ENCODE measurements around the gene ZBTB40. TPM values are rescaled to one million over a fixed set of nuclear protein-coding genes. Genes with fewer than 3 reads are reported as not detected.

ZBTB40 gene
- total RNA-seq, 6 experiments from 2014 or later = 6.2 to 7.6 (median 7.0) TPM

DNA sequence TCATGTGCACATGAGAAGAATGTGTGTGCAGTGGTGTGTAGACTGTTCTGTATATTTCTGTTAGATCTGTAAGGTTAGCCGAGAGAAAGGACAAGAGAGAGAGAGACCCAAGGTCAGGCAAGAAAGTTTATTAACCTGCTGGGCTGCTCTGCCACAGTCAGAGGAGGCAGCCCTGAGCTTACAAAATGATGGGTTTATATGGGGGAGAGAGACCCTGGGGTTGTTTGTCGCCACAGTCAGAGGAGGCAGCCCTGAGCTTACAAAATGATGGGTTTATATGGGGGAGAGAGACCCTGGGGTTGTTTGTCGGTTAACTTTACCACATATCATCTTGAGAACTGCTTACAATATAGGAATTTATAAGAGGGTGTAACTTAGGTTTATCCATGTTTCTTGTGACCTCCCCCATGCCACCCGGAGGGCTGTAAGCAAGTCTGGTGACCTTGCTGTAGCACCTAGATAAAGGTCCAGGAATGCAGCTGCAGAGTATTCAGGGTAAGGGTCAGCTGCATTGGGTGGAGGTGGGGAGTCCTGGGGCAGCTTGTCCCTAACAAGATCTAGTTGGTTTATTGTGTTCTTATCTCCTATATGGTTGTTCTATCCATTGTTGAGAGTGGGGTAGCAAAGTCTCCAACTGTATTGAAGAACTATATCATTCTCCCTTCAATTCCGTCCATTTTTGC, 9.3 kb upstream of the ZBTB40 start:
- DNase-seq (no peak), ATAC-seq (no peak)
- TF ChIP-seq, protein P1, sequence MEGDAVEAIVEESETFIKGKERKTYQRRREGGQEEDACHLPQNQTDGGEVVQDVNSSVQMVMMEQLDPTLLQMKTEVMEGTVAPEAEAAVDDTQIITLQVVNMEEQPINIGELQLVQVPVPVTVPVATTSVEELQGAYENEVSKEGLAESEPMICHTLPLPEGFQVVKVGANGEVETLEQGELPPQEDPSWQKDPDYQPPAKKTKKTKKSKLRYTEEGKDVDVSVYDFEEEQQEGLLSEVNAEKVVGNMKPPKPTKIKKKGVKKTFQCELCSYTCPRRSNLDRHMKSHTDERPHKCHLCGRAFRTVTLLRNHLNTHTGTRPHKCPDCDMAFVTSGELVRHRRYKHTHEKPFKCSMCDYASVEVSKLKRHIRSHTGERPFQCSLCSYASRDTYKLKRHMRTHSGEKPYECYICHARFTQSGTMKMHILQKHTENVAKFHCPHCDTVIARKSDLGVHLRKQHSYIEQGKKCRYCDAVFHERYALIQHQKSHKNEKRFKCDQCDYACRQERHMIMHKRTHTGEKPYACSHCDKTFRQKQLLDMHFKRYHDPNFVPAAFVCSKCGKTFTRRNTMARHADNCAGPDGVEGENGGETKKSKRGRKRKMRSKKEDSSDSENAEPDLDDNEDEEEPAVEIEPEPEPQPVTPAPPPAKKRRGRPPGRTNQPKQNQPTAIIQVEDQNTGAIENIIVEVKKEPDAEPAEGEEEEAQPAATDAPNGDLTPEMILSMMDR (IDR thresholded peaks at IDR 0.05) = no peak
- no peak for TF ChIP-seq POLR2A (IDR thresholded peaks at IDR 0.05)
- WGBS (ENCODE audit: insufficient coverage, low coverage, low lambda C conversion rate, missing lambda C conversion rate) = 36% methylated on average over 5 of the region's 5 CpGs
- Histone ChIP-seq H3K4me1 (no peaks in the 10 kb centered on the region), H3K9me3 (peaks cover 0 to 6% (median 0%) of the 10 kb centered on the region in 4 donors), H3K27me3 (no peaks in the 10 kb centered on the region), H3K36me3 (no peaks in the 10 kb centered on the region), H3K27ac (no peak overlapping the region), H3K4me3 (no peak overlapping the region)
- intact Hi-C loops (cut with DNase I) = no loop called here

- ATAC-seq (no peak), DNase-seq (no peak)
- 57% methylated on average over 4 of the region's 4 CpGs for WGBS (ENCODE audit: insufficient coverage, low coverage, low lambda C conversion rate, missing lambda C conversion rate)
- H3K27me3 ChIP-seq = no peaks in the 10 kb centered on the region
- intact Hi-C loops (cut with DNase I) = no loop called here
- no peak overlapping the region for H3K4me3 ChIP-seq
- TF ChIP-seq POLR2A (IDR thresholded peaks at IDR 0.05) = no peak
- TF ChIP-seq, protein P1 (IDR thresholded peaks at IDR 0.05) = no peak
- no peaks in the 10 kb centered on the region for H3K36me3 ChIP-seq
- H3K9me3 ChIP-seq = peaks cover 0 to 6% (median 0%) of the 10 kb centered on the region in 4 donors
- H3K27ac ChIP-seq = no peak overlapping the region
- H3K4me1 ChIP-seq = no peaks in the 10 kb centered on the region
Observed at GRCh38 chr1:22443332-22443731, 8.3 kb upstream of the ZBTB40 start.

DNA sequence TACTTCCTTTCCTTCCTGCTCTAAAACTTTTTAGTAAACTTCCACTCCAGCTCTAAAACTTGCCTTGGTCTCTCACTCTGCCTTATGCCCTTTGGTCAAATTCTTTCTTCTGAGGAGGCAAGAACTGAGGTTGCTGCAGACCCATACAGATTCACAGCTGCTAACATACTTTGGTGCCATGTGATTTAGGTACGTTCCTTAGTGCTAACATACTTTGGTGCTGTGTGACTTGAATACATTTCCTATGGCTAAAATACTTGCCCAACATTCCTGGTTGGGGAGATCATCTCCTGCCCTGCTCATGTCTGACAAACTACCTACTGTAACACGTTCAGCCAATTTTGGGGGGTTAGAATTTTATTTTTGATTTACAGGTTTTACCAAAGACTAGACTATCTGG, 6.8 kb upstream of the ZBTB40 start:
- no peak for DNase-seq
- Histone ChIP-seq H3K27ac (no peak overlapping the region), H3K4me1 (no peaks in the 10 kb centered on the region), H3K4me3 (no peak overlapping the region), H3K27me3 (no peaks in the 10 kb centered on the region), H3K36me3 (no peaks in the 10 kb centered on the region), H3K9me3 (no peaks in the 10 kb centered on the region)
- no peak for ATAC-seq
- TF ChIP-seq, protein P1 (IDR thresholded peaks at IDR 0.05) = no peak
- no peak for TF ChIP-seq POLR2A (IDR thresholded peaks at IDR 0.05)
- 88% methylated on average over 1 of the region's 2 CpGs for WGBS (ENCODE audit: insufficient coverage, low coverage, low lambda C conversion rate, missing lambda C conversion rate)
- intact Hi-C loops (cut with DNase I) = no loop called here

DNA sequence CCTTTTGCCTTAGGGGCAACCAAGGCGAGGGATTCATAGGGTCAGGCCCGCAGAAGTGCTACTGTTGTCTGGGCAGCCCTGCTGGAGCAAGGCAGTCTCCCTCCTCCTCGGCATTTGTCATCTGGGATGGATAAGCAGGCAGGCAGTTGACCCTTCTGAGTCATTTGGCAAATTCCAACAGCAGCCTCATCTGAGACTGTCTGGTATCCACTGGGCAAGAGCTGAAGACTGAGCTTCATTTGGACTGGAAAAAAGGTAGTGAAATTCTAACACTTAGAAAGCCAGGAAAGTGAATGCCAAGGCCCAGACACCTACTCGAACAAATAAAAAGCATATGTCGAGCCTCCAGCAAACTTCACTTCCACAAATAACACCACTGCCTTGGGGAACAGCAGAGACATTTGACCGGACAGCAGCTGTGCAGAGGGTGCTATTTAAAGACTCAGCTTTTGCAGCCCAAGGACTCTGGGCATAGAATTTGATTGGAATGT, 4.0 kb upstream of the ZBTB40 start:
- DNase-seq (no peak), ATAC-seq (no peak)
- Histone ChIP-seq H3K9me3 (no peaks in the 10 kb centered on the region), H3K4me3 (no peak overlapping the region), H3K36me3 (no peaks in the 10 kb centered on the region), H3K4me1 (peaks cover 0 to under 1% (median 0%) of the 10 kb centered on the region in 4 donors), H3K27me3 (no peaks in the 10 kb centered on the region), H3K27ac (no peak overlapping the region)
- WGBS (ENCODE audit: insufficient coverage, low coverage, low lambda C conversion rate, missing lambda C conversion rate) = 81% methylated on average over 4 of the region's 6 CpGs
- intact Hi-C loops (cut with DNase I) = no loop called here
- no peak for TF ChIP-seq POLR2A (IDR thresholded peaks at IDR 0.05)
- TF ChIP-seq, protein P1 (IDR thresholded peaks at IDR 0.05) = no peak
